Measurements from ENCODE around the gene TAS2R20.

GRCh38 chr12:10957741-10958140 lies 40.4 kb downstream of the TAS2R20 start:
- TF ChIP-seq MAX (CRISPR knock-in tag; IDR thresholded peaks at IDR 0.05) (no peak), E2F5 (CRISPR knock-in tag; IDR thresholded peaks at IDR 0.05) (no peak), CTCF (IDR thresholded peaks at IDR 0.05) (no peak)
